Mucosa of gallbladder (tissue), 1 donor: ENCODE results near the gene BCOR. TPM values are rescaled to one million over a fixed set of nuclear protein-coding genes. Genes with fewer than 3 reads are reported as not detected.

Source experiments
- DNase-seq: peaks from one replicate; pipeline ENCODE4 v3.0.0-alpha.2; 2020; ENCODE audit warnings: low spot score
- total RNA-seq: library from RNA; stranded (reverse); gene quantifications from one replicate; pipeline ENCODE4 v1.2.1, GENCODE V29; 2021
- donor health status: DM: no; HTN: no; CAD: no.

The BCOR gene
- total RNA-seq, 1 donor from 2014 or later = 25.8 TPM

DNA sequence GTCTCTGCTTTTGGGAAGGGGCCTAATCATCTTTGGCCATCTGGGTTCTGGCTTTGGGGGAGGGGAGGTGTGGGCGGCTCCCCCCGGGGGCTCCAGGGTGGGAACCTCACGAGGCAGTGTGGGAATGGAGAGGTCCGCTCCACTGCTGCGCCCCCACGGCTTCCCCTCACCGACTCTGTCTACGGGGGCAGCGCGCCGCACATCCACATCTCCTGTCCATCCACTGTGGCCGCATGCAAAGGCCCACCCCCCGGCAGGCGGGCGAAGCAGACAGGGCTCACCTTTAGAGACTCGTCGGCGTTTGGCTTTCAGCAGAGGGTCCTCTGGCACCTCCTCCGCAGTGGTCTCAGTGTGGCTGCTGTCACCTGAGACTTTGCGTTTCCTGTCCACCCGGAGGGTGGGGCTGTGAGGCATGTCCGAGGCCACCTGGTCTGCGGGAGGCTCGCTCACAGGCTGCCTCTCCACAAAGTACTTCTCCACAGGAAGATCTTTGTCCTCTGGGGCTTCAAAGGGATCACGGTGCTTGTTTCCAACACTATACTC is 33.6 kb downstream of the BCOR start:
- no peak for DNase-seq

DNA sequence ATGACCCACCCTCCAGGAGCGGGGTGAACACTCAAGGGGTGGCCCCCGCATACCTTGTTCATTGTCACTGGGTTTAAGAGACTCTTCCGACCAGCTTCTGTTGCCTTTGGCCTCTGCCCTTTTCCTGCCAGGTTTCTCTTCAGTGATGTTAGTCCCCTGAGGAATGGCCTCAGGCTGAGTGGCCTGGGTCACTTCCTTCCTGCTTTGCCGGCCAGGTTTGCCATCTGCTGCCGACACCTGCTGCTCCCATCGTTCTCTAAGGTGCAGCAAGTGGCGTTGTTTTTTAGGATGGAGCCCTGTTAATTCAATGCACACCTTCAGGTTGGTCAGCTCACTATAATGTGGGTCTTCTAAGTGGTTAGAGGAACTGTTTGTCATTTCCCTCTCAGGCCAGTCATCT is 34.2 kb downstream of the BCOR start:
- no peak for DNase-seq

DNA sequence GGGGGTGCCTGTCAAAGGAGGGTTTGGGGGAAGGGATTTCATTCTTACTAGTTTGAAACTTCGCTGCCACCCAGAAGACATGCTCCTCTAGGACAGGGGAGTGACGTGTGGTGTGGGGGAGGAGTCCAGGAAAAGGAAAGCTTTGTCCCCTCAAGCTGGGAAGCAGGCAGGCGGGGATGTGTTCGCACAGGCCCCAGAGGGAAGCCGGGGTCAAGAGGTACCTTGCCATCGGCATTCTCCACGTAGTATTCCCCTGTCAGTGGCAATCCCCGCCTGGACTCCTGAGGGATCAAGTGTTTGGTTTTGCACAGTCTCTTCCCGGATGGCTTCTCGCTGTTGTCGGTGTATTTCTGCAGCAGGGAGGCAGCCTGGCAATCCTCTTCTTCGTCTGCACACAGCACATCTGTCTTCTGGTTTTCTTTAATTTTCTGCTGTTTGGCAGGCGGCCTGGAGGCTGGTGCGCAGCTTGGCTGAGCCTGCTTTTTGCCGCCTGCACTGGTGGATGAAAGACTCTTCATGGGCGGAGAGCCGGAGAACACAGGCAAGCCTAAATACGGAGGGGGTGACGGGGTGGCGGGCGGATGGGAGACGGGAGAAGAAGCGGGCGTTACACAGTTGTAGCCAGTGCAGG is 35.1 kb downstream of the BCOR start:
- DNase-seq = peak; percentile 42

DNA sequence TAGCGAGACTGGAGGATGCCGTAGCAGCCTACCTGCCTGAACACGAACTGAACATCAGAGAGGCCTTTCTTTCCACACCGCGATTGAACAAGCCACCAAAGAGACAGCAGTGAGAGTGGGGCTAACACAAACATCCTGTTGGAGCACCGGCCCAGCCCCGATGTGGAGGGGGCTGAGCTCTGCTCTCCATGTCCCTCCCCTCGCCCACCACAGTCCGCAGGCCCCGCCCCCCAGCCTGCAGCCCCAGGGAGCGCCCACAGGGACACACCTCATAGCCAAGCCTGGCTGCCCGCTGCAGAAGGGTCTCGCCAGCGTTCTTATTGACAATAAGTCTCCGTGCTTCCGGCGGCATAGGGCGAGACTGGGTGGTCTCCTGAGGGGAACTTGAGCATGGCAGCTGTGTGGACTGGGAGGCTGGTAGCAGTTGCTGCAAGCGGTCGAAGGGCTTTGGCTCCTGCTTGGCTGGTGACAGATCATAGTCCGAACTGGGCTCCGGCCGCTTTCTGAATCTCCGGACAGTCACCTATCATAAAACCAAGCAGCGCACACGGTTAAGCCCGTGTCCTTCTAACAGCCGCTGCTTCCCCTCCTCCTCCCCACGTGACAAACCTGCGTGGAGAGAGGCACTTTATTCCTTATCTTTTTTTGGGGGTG is 35.8 kb downstream of the BCOR start:
- DNase-seq = no peak

DNA sequence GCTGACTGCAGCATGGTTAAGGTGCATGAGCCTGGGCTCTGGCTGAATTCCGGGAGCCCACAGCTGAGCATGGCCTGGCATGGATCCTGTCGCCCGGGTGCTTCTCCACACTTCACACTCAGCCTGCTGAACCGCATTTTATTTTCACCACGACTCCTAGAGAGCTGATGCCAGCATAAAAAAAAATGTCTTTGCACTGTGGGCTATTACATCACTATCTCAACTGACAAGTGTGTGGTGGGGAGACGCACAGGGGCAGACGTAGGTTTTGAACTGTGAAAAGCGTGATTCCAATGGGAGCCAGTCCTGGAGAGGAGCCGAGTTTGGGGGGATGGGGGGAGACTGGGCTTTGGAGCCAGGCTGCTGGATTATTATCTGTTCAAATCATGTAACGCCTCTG is 36.8 kb downstream of the BCOR start:
- DNase-seq = no peak

DNA sequence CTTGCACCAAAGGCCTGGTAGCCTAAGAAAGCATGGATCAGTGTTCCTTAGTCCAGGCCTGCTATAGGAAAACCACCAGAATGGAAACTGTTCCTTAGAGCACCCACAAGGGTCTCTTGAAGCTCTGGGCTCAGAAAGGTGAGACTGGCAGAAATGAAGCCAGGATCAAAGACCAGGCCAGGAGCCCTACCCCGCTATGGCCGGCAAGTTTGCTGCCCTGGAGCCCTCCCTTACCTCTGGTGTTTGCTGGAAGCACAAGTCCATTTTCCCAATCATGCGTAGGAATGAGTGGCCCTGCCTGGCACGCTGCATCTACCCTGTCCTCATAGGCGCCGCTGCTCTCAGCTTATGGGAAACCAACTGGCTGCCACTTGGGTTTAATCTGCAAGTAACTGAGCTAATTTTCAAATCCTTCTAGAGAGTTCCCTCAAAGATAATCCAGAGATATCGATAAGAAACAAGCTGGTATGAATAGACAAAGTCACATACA is 37.4 kb downstream of the BCOR start:
- no peak for DNase-seq

DNA sequence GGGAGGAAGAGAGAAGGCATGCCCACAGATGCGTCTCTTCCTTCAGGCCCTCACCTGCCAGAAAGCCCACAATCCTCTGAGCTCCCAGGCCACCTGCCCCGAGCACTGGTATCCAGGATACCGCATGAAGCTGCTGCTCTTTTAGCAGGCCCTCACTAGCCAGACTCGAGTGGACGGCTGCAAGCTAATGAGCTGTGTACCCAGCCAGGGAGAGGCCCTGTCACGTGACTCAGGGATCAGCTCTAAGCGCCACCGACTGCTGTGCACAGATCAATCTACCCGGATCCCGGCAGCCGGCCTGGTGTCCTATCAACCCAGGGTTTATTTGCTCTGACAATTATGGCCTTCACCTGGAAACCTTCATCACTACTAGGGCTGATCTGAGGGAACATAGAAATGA is 39.0 kb downstream of the BCOR start:
- peak; percentile 54 for DNase-seq

DNA sequence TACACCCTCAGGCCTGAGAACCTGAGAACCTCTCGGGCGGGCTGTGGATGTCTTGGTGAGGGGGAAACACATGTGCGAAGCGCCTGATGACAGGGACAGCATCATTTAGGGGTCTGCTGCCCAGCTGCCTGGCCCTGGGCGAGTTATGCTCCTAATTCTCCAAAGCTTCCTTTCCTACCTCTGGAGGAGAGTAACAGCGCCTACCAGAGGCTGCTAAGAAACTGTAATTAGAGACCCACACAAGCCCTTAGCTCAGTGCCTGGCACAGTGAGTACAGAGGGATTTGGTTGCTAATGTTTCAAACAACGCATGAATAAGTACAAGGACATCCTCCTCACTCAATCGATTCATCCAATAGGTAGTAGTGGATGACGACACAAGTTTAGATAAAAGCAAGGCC is 40.4 kb downstream of the BCOR start:
- no peak for DNase-seq

DNA sequence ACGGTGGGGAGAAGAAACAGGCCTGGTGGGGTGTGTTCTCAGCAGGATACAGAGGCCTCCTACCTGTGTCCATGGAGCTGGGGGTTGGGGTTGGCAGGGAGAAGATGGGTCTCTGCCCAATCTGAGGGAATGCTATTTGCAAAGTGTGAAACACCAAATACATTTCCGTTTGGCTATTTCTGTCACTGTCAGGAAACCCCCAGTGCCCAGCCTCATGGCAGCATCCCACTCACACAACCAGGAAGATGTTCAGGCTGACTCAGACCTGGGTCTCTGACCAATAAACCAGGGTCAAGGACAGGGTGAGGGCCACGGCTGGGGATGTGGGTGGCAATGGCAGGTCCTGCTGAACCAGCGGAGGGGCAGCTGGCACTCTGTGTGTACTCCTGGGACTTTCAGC is 41.3 kb downstream of the BCOR start:
- DNase-seq = no peak

DNA sequence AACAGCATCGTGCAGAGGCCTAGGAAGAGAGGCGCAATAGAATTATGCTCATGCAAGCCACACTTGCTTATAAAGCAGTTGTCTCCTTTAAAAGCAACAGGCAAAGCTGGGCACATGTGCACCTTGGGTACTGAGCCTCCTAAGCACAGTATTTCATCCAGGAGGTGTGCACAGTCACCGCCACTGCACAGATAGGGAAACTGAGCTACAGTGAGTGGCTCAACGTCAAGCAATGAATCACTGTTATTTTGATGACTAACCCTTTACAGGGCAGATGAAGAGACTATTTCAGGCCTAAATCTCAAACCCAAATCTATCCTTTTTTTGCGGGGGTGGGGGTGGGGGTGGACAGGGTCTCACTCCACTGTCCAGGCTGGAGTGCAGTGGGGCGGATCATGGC is 42.3 kb downstream of the BCOR start:
- no peak for DNase-seq

DNA sequence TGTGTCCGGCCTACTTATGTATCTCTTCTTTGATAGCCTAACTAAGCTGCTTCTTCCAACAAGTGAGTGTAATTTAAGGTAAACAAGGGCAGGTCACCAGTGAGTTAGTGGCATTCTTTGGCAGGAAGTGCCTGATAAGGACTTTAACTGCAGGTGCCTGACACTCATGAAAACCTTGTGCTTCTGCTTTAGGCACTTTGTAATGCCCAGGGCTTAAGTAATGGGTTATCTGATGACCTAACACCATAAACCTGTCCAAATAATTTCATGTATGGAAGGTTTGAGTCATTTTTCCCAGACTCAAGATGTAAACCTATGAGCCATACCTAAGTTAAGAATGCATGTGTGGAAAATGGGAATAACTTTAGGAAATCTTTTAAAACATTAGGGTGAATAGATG is 43.0 kb downstream of the BCOR start:
- DNase-seq = no peak

DNA sequence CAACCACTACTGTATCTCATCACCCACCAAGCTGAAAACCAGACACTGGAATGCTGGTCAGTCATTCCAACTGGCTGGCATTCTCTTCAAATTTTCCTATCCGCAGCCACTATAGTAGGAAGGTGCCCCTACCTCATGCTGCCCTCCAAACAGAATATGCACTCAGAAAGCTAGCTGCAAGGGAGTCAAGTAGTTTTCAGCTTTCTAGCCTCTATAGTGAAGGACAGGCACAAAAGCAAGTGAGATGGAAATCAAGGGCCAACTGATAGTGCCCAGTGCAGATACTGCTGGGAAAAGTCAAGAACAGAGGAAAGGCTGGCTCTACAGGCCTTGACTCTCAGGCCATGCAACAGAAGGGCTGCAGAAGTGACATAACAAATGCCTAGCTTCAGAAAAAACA is 47.2 kb downstream of the BCOR start:
- DNase-seq = no peak

DNA sequence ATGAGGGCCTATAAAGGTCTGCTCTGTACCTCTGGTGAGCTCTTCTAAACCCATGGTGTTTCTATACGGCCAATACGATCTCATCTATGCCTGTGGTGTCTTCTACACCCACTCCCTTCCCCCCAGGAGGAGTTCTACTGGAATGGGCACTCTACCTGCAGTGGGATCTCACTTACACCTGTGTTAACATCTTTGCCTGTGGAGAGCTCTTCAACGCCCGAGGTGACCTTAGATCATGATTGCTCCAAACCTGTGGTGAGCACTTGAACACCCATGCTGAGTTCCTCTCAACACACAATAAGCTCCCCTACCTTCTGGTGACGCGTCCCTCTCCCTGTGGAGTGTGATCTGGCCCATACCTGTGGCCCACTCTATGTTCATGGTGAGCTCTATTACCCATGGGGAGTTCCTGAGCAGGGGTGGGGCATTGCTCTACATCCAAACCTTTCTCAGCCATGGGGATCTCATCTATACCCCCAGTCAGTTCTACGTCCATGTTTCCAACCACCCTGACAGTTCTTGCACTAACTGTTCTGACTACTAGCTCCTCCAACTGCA is 48.6 kb downstream of the BCOR start:
- DNase-seq = no peak

DNA sequence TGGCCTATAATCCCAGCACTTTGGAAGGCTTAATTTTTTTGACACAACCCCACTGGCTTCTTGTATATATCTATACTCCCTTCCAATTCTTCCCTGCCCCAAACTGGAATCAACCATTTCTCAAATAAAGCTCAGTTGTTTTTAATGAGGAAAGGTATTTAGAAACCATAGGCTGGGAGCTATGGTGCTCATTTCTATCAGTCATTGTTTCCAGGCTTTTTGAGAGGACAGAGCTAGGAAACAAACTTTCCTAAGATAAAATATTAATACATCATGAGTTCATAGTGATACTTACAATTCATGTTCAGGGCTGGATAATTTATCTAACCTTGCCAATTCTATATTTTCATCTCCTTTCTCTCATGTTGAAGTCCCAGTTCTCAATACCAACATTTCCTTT is 50.3 kb downstream of the BCOR start:
- DNase-seq = no peak

DNA sequence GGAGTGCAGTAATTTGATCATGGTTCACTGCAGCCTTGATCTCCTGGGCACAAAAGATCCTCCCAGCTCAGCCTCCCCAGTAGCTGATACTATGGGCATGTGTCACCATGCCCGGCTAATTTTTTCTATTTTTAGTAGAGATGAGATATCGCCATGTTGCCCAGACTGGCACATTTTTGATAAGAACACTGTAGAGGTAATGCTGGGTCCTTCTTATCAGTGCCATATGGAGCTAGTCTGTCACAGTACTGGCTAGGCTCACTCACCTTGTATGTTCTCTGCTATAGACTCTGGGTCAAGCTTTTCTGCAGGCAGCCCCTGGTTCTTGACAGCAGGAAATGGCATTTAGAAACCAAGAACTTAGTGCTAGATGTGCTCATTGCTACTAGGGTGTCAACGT is 53.9 kb downstream of the BCOR start:
- DNase-seq = no peak

DNA sequence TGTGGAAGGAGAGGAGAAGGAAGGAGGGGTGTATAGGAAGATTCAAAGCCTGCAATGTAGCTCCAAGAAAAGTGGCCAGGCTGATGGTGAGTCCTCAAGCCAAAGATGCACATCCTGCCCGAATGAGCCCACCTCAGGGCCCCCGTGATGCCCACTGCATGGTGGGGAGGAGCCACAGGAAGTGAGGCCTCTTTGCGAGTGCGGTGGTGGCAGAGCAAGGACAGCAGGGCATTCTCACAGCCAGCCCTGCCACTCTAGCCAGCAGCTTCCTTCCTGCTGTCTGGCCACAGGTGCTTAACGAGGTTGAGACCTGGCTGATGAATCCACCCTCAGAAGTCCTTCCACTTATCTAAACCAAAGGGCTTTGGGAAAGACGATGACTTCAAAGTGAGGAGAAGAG is 55.8 kb downstream of the BCOR start:
- no peak for DNase-seq

DNA sequence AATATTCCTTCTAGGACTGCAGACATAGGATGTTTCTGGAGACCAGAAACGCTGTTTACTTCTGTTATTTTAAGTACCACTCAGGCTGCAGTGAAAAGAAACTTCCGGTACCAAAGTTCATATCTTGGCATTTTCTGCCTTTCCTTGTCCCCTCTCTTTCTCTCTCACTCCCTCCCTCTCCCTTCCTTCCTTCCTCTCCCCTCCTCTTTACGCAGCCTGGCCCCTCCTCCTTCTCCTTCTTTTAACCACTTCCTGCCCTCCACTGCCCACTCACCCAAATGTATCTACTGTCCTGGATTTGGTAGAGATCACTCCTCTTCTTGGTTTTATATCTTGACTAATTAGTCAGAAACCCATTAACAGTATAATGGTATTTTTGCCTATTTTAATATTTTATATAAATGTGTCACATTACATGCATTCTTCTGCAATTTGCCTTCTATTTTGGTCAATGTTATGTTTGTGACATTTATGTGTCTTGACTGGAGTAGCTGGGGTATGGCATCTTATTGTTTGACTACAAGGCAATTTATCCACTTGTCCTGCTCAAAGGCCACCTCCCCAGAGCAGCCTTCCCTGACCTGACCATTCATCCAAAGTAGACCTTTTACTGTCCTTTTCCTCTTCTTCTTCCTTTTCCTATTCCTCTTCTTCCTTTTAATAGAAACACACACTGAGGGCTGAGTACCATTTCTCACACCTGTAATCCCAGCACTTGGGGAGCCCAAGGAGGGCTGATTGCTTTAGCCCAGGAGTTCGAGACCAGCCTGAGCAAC is 56.9 kb downstream of the BCOR start:
- DNase-seq = no peak

DNA sequence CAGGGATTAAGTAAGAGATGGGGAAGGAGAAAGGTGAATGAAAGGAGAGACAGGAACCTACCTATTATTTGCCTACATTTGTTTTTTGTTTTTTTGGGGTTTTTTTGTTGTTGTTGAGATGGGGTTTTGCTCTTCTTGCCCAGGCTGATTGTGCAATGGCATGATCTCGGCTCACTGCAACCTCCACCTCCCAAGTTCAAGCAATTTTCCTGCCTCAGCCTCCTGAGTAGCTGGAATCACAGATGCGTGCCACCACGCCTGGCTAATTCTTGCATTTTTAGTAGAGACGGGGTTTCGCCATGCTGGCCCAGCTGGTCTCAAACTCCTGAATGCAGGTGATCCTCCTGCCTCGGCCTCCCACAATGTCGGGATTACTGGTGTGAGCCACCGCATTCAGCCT is 57.9 kb downstream of the BCOR start:
- no peak for DNase-seq

DNA sequence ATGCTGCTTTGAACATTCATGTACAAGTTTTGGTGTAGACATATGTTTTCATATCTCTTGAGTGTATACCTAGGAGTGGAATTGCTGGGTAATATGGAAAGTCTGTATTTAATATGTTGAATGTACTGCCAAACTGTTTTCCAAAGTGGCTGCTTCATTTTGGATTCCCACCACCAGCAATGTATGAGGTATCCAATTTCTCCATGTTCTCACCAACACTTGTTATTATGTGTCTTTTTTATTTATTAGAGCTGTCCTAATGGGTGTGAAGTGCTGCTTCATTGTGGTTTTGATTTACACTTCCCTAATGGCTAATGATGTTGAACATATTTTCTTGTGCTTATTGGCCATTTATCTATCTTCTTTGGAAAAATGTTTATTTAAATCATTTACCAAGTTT is 60.4 kb downstream of the BCOR start:
- no peak for DNase-seq

DNA sequence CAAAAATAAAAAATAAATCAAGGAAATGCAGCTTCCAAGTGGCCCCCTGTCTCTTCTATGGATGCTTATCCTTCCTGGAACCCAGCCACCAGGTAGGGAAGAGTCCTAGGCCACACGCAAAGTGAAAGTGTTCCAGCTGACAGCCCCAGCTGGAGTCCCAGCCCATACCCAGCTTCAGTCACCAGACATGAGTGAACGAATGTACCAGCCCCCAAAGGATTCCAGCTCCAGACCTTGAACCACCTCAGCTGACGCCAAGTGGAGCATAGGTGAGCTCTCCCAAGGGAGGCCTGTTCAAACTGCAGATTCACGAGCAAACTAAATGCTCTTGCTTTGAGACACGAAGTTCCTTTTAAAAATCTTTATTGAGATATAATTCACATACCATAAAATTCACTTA is 62.0 kb downstream of the BCOR start:
- no peak for DNase-seq

DNA sequence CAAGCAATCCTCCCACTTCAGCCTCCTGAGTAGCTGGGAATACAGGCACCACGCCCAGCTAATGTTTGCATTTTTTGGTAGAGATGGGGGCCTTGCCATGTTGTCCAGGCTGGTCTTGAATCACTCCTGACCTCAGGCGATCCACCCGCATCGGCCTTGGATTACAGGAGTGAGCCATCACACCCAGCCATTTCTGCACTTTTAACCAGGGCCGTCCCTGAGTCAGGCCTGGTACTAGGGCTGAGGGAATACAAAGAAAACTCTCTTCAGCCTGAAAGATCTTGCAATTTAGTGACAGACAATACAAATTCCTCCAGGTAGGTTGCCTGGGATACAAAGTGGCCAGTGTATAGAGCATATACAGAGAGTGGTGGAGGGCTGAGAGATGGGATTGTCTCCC is 65.8 kb downstream of the BCOR start:
- no peak for DNase-seq

DNA sequence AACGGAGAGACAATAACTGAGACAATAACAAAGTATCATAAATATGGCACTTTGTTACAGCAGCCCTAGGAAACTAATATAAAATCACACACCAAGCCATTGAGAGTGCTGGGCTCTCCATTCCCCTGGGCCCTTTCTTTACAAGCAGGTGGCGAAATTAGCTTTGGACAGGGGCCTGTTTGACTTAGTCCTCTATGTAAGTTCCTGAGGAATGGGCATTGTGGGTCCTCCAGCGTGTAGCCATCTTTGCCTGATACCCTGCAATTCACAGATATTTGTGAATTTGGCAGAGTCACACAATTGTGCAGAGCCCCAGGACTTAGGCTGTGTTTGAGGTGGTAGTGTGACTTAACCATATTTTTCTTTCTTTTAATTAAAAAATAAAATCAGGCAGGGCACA is 67.6 kb downstream of the BCOR start:
- no peak for DNase-seq

DNA sequence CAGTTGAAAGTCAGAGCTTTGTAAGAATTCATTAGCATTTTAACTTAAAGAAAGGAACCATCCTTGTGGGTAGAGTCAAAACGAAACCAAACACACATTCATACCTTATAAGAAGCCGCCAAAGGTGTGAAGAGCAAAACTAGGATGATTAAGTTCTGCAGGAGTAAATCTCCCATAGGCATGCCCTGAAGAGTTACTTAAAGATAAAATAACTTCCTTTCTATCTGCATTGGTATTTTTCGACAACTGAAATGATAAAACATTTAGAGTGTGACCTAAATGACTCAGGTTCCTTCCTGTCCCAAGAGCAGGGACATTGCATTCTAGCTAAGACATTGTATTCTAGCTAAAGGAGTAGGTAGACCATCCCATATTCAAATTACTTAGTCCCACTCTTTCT is 75.3 kb downstream of the BCOR start:
- DNase-seq = no peak
